Activated CD8-positive, alpha-beta memory T cell treated with anti-CD3 and anti-CD28 coated beads for 36 hours (primary cell): ENCODE results near the gene DLGAP4. TPM values are rescaled to one million over a fixed set of nuclear protein-coding genes. Genes with fewer than 3 reads are reported as not detected.

Experiments
- CTCF ChIA-PET: fragments of 350-600 bp; sonication (Branson Sonifier 250); formaldehyde crosslinking; loops from one replicate; lab custom pipeline; 2021; ENCODE audit warnings: antibody characterized with exemption; lab: Charles Lee
- POLR2A ChIA-PET: fragments of 350-600 bp; sonication (Branson Sonifier 250); formaldehyde crosslinking; loops from one replicate; lab custom pipeline; 2021; ENCODE audit warnings: antibody characterized with exemption; lab: Charles Lee
- total RNA-seq, 2 experiments: library from RNA; stranded (reverse); gene quantifications; one replicate each; pipeline ENCODE4 v1.2.3, GENCODE V29; 2021

DLGAP4 gene
- total RNA-seq, 2 experiments from 2014 or later: 12.0 to 15.1 TPM

DNA sequence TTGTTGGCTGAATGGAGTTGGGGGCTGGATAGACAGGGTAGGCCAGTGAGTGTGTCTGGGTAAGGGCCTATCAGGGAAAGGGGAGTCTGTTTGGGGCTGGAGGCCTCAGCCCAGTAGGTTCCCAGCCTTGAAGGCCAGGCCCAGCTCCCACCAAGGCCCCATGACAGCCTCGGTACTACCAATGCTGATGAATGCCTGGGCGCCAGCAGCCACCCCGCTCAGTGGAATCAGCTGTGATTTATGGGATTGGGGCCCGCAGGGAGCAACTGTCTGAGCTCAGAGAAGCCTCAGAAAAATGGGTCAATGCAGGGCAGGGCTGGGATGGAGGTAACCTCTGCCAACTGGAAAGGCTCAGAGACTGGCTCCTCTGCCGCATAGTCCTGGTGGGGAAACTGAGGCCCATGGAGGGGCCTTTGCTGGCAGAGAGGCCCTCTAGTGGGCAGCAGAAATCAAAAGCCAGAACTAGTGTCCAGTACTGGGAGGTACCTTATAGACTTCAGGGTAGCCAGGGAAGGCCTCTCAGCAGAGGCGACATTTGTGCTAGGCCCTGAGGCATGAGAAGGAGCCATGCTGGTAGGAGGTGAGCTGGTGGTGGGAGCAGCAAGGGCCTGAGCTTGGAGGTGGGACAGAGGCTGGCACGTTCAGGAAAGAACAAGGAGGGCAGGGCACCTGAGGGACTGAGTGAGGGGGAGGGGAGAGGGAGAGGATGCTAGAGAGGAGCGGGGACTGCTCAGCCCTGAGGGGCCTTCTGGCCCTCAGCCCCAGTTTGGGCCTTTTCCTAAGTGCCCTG, 36.4 kb downstream of the DLGAP4 start:
- CTCF ChIA-PET: no interaction called here
- POLR2A ChIA-PET: no interaction called here

DNA sequence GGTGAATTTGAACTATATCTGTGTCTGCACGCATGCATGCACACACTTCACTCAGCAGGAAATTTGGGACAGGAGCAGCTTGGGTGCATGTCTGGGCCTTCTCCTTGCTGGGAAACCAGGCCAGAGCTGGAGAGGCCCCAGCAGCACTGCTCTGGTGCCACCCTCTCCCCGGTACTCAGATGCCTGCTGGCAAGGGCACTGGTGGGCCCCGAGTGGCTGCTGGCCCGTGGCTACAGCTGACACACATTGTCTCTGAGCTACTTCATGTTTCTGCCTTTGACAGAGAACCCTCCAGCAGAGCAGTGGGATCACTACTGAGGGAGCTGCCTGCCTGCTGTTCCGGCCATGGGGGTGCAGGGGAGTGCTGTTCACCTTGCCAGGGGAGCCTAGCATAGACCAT, 37.5 kb downstream of the DLGAP4 start:
- POLR2A ChIA-PET: no interaction called here
- CTCF ChIA-PET: interaction anchor here (0.5 kb wide), 1 partner anchor 53 kb away, joined by 3 read pairs; no protein-coding TSS in a partner anchor

DNA sequence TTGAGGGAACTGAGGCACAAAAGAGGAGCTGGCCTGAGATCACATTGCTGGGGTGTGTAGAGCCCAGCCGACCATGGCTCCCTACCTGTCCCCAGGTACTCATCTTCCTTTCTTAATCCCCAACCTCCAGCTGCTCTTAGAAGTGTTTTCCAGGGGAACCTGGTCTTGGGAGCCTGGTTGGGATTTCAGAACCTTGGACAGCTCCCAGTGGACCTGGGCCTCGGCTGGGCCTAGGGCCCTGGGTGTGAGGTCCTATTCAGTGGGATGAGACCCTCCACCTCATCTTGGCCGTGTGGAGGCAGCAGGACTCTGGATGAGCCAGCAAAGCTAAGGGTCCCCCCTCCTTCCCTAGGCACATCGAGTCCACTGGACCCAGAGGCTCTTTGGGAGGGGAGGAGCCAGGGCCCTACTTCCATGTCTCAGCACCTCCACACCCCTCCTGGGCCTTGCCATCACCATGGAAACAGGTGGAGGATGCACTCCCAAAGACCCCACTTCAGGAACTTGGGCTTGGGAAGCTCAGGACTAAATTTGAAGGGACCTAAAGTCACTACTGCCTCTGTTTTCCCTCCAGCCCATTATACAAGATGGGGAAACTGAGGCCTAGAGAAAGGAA, 38.5 kb downstream of the DLGAP4 start:
- CTCF ChIA-PET: no interaction called here
- POLR2A ChIA-PET: no interaction called here

DNA sequence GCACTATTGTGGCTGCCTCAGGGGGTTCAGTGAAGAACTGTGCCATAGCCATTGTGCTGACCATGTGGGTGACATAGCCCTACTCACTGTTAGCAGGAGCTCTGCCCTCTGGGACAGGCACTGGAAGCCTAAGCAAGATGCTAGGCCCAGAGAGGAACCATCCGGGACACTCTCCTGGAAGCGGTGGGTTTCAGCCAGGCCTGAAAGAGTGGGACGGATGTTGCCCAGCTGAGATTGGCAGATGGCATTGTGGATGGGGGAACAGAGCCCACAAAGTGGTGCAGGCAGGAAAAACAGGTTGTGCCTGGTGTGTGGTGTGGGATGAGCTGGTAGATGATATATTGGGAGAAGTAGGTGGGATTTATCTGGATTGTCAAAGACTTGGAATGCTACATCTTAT, 40.1 kb downstream of the DLGAP4 start:
- POLR2A ChIA-PET: no interaction called here
- CTCF ChIA-PET: no interaction called here

DNA sequence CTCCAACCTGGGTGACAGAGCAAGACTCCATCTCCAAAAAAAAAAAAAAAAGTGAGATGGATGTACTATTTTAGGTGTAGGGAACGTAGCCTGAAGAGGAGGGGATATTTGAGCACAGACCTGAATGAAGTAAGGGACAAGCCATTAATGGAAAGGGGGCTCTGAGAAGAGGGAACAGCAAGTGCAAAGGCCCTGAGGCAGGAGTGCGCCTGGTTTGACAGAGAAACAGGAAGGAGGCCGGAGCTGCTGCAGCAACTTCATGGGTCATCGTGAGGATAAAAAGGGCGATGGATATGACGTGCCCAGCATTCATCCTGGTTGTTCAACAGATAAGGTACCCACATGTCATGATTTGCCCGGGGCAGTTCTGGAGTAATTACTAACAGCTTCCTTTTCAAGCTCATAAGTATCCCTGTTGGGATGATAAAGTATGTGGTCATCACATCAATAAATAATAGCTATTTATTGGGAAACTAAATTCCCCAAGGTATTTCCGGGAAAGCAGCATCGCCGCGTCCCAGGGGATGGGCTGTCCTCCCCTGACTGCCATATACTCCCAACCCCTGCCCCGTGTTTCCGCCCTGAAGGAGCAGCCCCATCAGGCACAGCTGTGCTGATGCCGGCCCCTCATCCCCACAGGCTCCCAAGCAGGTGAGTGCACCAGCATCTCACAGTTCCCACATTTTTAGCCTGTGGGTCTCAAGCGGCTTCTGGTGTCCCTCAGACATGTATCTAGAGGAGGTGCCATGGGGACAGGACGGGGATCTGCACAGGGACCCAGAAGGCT, 43.4 kb downstream of the DLGAP4 start:
- ChIA-PET POLR2A (no interaction called here), CTCF (interaction anchor here (0.7 kb wide), 1 partner anchor 265 kb away, joined by 3 read pairs; no protein-coding TSS in a partner anchor)

DNA sequence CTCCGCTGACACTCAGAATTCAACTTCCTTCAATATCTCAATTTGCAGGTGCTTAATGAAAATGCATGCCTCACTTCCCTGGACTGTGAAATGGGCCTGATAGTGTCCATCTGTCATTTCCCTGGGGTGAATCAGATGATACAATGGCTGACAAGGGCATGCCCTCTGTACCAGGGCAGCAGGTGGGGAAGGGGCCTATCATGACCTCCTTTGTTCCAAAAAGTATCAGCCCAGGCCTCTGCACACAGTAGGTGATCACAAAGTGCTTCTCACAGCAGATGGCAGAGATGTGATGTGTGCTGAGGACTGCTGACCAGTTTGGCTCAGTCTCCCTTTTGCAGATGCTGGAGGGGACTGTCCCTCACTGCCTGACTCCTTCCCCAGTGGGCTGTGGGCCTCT, 44.3 kb downstream of the DLGAP4 start:
- ChIA-PET POLR2A (no interaction called here), CTCF (no interaction called here)

DNA sequence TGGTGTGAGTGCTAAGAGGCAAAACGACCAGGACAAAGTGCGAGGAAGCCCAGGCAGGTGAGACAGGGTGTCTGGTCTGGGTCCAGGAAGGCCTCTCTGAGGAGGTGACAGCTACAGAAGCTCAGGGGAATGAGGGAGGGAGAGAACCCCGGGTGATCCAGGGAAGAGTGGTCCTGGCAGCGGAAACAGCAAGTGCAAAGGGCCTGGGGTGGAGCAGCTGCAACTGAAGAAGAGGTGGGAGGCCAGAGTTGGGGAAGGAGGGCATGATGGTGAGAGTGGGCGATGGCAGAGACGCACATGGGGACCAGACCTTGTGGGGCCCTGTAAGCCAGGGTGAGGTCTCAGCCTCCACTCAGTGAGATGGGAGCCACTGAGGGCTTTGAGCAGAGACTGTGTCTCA, 45.8 kb downstream of the DLGAP4 start:
- ChIA-PET POLR2A (no interaction called here), CTCF (no interaction called here)

DNA sequence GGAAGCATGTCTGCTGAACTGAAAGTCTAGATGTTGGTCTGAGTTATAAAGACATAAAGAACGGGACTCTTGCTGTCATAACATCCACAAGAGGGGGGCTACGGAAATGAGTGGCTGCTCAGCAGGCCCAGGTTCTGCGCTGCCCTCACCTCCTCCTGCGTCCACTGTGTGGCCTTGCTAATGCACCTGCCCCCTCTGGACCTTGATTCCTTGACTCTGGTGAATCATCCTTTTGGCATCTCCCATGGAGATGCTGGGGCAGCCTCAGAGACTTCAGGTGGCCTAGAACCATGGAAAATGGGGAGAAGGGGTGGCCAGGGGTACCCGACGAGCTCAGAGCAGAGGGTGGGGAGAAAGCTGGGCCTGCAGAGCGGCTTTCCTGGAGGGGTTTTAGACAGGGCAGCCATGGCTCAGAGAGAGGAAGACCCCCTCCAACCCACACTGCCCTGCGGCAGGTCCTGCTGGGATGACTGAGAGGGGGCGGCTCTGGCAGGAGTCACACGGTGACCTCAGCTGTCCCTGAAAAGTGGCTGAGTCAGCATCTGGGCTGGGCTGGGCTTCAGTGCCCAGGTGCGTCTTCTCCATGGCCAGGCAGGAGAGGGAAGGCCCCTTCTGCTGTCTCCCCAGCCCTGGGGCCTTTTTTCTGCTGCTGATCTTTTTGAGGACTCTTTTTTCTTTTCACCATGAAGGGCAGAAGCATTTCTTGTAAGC, 46.9 kb downstream of the DLGAP4 start:
- CTCF ChIA-PET: no interaction called here
- POLR2A ChIA-PET: no interaction called here

DNA sequence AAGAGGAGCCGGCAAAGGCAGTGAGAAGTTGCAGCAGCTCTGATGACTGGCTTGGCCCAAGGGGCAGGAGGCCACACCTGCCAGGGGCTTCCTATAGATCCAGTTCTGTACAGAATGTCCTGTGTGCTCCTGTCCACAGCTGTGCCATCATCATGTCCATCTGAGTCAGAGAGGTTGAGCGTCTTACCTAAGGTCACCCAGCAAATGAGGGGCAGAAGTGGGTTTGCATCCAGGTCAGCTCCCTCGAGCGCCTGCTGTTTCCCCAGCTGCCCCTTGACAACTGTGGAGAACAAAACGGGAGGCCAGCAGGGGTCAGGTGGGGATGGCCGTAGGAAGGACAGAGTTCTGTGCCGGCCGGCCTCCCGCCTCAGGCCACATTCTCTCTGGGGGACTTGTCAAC, 47.6 kb downstream of the DLGAP4 start:
- CTCF ChIA-PET: no interaction called here
- POLR2A ChIA-PET: no interaction called here

DNA sequence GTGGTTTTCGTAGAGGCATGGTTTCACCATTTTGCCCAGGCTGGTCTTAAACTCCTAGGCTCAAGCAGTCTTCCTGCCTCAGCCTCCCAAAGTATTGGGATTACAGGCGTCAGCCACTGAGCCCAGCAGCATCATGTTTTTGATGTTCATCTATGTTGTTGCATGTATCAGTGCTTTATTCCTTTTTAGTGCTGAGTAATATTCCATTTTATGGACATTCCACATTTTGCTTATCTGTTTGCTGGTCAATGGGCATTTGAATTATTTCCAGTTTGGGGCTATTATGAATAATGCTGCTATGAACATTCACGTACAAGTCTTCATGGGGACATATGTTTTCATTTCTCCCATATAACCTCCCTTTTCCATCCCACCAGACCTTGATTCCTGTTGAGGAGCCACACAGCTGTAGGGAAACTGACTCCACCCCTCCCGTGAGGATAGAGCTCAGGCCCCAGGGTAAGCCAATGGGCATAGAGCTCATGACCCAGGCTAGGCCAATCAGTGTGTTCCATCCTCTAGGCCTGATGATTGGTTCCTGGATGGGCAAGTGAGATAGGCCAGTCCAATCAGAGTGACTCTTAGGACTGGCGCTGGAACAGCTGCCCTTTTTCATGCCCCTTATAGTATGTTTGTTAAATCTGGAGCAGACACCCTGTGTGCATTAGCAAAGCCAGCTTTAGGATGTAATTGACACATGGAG, 49.5 kb downstream of the DLGAP4 start:
- CTCF ChIA-PET: interaction anchor here (0.7 kb wide), 1 partner anchor 1267 kb away, joined by 3 read pairs; no protein-coding TSS in a partner anchor
- POLR2A ChIA-PET: no interaction called here

DNA sequence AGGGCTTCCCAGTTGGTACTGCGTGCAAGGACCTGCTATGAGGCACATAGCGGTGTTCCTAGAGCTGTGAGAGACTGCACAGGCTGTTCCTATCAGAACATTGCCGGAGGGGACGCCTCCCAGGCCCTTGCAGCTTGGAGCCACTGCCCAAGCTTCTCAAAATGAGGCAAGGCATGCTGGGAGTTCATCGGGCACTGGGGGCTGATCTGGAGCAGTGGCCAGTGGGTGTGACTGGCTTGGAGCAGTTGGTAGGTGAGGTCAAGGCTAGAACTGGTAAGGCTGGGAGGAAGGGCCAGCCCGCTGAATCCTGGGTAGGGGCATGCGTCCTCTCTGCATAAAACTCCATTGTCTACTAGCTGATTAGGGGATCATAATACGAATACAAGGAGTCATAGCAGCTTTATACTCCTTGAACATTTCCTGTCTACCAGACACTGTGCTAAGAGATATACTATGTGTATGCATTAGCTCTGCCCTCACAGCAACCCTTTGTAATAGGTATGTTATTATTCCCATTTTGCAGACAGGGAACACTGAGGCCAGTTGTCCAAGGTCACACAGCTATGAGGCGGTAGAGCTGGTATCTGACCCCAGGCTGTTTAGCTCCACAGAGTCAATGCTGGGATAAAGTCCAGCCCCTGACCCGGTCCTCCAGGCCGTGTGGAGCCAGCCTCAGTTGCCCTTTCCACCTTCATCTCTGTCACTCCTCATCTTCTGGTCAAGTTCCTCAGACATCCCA, 53.7 kb downstream of the DLGAP4 start:
- ChIA-PET CTCF (no interaction called here), POLR2A (interaction anchor here (0.6 kb wide), 1 partner anchor 245 kb away, joined by 4 read pairs; no protein-coding TSS in a partner anchor)

DNA sequence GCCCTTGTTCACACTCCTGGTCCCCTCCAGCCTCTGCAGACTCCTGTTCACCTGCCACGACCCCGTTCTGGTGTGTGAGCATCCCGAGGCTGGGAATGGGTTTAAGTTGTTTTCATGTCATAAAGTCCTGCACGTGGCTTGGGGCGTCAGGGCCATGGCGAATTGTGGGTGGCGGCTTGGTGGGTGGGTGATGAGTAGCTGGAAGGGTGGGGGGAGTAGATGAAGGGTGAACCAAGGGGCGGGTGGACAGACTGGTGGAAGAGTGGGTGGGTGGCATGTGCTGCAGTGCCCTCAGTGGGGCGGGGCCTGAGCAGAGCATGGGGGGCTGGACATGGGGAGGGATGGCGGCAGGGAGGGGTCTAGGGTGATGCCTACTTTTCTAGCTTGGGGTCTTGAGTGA, 54.3 kb downstream of the DLGAP4 start:
- ChIA-PET CTCF (no interaction called here), POLR2A (interaction anchor here (0.6 kb wide), 1 partner anchor 244 kb away, joined by 4 read pairs; no protein-coding TSS in a partner anchor)

DNA sequence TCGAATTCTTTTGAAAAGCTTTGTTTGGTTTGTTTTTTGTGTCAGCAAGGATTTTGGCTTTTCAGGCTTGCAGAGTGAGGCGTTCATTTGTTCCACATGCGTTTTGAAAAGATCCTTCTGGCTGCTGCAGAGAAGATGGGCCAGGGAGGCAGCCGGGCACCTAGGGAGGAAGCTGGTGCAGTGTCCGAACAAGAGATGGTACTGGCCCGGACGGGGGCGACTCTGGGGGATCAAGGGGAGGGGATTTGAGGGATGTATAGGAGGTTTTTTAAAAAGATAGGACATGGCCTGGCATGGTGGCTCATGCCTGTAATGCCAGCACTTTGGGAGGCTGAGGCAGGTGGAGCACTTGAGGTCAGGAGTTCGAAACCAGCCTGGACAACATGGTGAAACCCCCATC, 55.3 kb downstream of the DLGAP4 start:
- POLR2A ChIA-PET: no interaction called here
- CTCF ChIA-PET: no interaction called here

DNA sequence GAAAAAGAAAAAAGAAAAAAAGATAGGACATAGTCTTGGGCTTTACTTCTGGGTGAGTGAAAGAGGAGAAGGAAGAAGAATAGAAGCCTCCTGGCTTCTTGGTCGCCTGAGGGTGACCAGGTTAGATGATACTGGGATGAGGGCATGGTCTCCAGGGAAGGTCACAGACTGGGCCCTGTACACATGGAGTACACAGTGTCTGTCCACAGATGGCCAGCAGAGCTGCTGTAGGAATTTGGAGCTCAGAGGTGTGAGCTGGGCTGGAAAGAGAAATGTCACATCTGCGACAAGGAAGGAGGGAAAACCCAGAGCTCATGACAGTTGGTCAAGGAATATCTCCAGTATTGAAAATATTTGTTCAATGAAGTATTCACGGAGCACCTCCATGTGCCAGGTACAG, 56.1 kb downstream of the DLGAP4 start:
- CTCF ChIA-PET: no interaction called here
- POLR2A ChIA-PET: no interaction called here

DNA sequence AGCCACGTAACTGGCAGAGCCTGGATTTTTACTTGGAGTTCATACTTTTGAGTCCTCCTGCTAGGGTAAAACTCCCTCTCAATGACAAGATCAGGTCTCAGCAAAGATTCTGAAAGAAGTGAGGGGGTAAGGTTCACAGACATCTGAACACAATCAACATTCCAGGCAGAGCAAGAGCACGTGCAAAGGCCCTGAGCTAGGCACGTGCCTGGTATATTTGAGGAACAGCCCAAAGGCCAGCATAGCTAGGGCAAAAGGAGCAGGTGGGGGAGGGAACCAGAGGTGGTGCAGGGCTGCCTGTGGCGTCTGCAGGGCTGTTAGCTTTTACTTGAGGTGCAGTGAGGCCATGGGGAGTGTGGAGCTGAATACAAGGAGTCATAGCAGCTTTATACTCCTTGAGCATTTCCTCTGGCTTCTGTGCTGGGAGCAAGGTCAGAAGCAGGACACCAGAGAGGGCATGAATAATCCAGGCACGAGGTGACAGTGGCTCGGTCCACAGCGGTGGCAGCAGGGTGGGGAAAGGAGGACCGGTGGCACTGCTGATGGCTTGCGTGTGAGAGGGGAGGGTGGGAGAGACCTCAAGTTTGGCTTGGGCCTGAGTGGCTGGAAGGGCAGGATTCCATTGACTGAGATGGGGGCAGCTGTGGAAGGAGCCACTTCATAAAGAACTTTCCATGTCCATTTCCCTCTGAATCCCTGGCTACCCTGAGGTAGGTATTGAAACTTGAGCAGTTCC, 57.0 kb downstream of the DLGAP4 start:
- ChIA-PET CTCF (no interaction called here), POLR2A (no interaction called here)

DNA sequence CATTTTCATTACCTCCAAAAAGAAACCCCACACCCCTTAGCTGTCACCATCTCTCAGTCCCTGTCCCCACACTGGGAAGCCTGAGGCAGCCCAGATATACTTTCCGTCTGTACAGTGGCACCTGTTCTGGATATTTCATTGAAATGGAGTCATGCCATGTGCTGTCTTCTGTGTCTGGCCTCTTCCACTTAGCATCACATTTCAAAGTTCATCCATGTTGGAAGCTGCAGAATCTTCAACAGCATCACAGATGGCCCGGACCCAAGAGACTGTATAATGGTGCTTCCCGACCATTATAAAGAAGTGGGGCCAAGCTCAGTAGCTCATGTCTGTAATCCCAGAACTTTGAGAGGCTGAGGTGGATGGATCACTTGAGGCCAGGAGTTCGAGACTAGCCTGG, 58.4 kb downstream of the DLGAP4 start:
- CTCF ChIA-PET: no interaction called here
- POLR2A ChIA-PET: no interaction called here

DNA sequence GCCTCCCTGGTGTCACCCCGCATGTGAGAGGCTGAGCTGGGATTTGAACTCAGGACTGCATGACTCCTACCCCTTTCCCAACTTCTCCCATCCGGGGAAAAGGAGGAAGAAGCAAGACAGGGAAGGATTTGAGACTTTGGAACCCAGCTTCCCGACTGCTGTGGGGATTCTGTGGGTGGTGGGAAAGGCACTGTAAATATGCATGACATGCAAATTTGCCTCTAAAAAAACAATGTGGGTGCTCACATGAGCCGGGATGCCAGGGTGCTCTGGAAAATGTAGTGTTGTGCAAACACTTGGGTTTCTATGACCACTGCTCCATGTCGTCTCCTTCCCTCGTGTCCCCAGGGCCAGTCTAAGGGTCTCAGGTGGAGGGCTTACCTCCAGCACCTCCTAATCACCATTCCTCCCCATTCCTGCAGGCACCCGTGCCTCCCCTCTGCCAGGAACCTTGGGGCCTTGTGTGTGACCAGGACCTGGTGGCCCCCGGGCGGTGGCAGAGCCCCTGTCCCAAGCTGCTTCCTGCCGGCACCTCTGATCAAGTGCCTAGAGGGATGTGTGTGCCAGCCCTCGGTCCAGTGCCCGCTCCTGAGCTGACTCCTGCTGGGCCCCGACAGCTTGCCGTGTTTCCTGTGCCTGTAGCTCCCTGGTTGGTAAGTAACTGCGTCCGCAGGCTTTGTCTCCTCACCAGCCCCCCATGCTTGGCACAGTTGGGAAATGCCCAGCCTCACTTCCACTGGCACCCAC, 60.7 kb downstream of the DLGAP4 start:
- ChIA-PET CTCF (no interaction called here), POLR2A (no interaction called here)
